Measurements from ENCODE around the gene BARD1.

Gene BARD1

DNA sequence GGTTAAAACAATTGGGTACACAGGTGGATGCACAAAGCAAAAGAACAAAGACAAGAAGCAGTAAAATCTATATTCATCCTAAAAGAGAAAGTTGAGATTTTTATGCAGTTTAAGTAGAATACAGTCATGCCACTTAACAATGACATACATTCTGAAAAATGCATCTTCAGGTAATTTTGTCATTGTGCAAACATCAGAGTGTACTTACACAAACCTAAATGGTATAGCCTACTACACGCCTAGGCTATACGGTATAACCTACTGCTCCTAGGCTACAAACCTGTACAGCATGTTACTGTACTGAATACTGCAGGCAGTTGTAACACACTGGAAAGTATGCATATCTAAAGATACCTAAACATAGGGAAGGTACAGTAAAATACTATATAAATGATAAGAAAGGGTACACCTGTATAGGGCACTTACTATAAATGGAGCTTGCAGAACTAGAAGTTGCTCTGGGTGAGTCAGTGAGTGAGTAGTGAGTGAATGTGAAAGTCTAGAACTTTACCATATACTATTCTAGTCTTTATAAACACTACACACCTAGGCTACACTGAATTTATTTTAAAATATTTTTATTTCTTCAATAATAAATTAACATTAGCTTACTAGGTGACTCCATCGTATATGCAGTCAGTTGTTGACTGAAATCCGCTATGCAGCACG, 132.9 kb downstream of the BARD1 start:
- DNase-seq (ENCODE audit: low read depth, low spot score): no peak

Data from astrocyte of the hippocampus (primary cell).